Left cardiac atrium (tissue), 4 donors: ENCODE measurements around the gene TGM2. TPM values are rescaled to one million over a fixed set of nuclear protein-coding genes. Genes with fewer than 3 reads are reported as not detected.

Source experiments
- ATAC-seq, 2 donors: fragments of 200-7000 bp; cut with Tn5 transposase; one replicate each; pipeline ENCODE4 v1.9.1; 2020; ENCODE audit warnings: mild to moderate bottlenecking in 2 of 2, moderate library complexity in 2 of 2
- DNase-seq: peaks from one replicate; pipeline ENCODE4 v3.0.0-alpha.2; 2020
- intact Hi-C, 2 donors: fragments of 100-400 bp; cut with DNase I; formaldehyde crosslinking; loops; one replicate each; pipeline versions ENCODE4 v1.14.1 to v1.15.1; 2022 to 2023
- total RNA-seq, 2 donors: library from RNA; stranded (reverse); fragmentation: NEBNext Ultra II Directional; extraction: Animal tissue kit (Norgen Biotek cat#: 25700); gene quantifications; one replicate each; pipeline ENCODE4 v1.2.1, GENCODE V29; 2021
- donor health status: DM: no; HTN: yes; CAD: no.
- donor health status: DM: no; HTN: yes; CAD: no; lungs with severe emphysema.
- donor health status: DM: yes; HTN: yes; CAD: no.
- donor health status: Dilated cardiomyopathy.

The TGM2 gene
- total RNA-seq, 2 donors from 2014 or later, result 383 to 695 TPM

GRCh38 chr20:38093641-38094077 lies 71.4 kb downstream of the TGM2 start:
- intact Hi-C loops, result no loop called here
- ATAC-seq (no peak), DNase-seq (no peak)

GRCh38 chr20:38092915-38093314 lies 72.2 kb downstream of the TGM2 start:
- DNase-seq (no peak), ATAC-seq (no peak)
- intact Hi-C loops, result no loop called here

DNA sequence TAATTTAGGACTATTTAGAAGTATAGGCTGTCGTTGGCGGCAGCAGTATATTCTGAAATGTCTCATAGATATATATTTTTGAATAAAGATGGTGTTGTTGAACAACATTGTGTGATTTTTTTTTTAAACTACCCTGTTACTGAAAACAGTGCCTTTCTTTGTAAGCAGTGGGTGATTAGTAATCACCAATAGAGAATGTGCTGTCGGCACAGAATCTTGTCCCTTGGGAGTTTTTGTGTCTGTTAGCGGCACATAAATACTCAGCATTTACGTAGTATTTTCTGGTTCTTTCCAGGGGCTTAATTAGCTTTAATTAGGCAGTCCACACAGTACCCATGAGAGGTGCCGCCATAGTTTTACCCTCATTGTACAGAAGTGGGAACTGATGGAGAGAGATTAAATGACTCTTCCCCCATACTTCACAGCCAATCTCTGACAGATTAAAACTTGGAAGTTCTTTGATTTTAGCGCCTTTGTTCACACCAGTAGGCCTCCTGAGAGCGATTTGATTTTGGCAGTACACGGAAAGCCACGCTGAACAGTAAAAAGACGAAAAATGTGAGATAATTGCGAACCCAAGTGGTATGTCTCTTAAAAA lies 72.7 kb downstream of the TGM2 start:
- peak; percentile 25 to 35 for ATAC-seq
- intact Hi-C loops, result no loop called here
- no peak for DNase-seq

- peak; percentile 50 to 73 for ATAC-seq
- intact Hi-C loops, result no loop called here
- no peak for DNase-seq
Observed at GRCh38 chr20:38091441-38092216, 73.4 kb downstream of the TGM2 start.

GRCh38 chr20:38090061-38090460 lies 75.0 kb downstream of the TGM2 start:
- DNase-seq (no peak), ATAC-seq (no peak)
- intact Hi-C loops, result no loop called here

GRCh38 chr20:38089500-38089899 lies 75.6 kb downstream of the TGM2 start:
- intact Hi-C loops, result no loop called here
- DNase-seq (no peak), ATAC-seq (no peak)

DNA sequence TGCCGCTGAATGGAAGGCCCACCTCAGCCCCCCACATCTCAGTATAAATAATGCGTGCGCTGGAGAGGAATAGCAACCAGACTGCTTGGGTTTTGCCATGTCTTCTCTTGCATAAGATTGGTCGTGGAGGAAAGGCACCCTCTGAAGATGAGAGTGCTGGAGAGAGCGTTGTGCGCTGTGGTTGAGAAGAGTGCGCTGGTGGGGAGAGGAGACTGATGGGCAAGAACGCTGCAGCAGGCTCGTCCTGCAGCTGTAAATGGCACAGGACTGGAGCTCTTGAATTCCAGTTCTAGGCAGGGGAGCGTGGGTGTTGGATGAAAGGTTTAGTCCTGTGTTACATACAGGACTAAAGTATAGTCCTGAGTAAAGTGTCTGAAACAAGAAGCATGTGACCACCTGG lies 80.0 kb downstream of the TGM2 start:
- intact Hi-C loops, result no loop called here
- DNase-seq, result no peak
- ATAC-seq, result peak; percentile 32 to 41

DNA sequence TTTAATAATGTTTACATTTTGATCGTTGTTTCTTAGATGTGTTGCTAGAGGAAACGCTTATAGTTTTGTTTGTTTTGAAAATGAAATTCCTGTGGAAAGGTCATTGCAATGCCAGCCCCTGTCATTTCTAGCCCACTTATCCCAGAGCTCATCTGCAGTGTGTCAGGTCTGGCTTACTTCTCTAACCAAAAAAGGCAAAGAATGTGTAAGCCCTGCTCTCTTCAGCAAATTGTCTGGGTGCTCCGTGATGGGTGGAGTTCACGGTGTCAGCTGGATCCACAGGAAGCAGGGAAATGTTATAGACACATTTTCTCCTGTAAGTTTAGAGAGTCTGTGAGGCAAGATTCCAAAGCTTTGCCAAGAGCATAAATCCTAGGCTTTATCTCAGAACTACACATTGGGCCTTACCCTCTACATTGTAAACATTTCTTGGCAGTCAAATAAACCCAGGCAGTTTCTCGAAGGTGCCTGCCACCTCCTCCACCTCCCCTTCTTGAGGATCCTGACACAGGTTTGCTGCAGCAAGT lies 80.6 kb downstream of the TGM2 start:
- intact Hi-C loops, result no loop called here
- peak; percentile 88 to 89 for ATAC-seq
- no peak for DNase-seq

GRCh38 chr20:38083338-38084048 lies 81.6 kb downstream of the TGM2 start:
- ATAC-seq, result peak in 1 of 2 donors; percentile 75
- intact Hi-C loops, result no loop called here
- DNase-seq, result no peak

DNA sequence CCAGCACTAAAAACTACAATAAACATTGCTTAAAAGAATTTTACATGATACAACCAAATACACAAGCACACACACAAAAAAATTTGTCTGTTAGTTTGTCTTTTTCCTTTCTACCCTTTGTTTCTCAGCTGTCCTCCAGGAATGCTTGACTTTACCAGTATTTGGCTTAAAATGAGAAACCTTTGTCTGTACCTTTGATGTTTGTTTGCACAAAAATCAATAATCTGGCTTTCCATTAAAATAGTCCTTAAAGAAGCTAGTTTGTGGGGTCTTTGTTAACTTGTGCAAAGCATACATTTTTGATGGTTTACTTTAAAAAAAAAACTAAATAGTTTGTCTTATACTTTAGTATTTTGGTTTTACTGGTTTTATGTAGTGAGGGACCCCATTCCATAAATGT lies 82.2 kb downstream of the TGM2 start:
- DNase-seq (no peak), ATAC-seq (no peak)
- intact Hi-C loops, result no loop called here

DNA sequence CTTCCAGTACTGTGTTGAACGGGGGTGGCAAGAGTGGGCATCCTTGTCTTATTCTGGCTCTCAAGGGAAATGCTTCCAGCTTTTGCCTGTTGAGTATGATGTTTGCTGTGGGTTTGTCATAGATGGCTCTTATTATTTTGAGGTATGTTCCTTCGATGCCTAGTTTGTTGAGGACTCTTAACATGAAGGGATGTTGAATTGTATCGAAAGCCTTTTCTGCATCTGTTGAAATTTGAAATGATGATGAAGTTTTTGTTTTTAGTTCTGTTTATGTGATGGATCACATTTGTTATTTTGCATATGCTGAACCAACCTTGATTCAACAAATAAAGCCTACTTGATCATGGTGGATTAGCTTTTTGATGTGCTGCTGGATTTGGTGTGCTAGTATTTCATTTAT lies 83.5 kb downstream of the TGM2 start:
- intact Hi-C loops, result no loop called here
- DNase-seq, result no peak
- no peak for ATAC-seq

DNA sequence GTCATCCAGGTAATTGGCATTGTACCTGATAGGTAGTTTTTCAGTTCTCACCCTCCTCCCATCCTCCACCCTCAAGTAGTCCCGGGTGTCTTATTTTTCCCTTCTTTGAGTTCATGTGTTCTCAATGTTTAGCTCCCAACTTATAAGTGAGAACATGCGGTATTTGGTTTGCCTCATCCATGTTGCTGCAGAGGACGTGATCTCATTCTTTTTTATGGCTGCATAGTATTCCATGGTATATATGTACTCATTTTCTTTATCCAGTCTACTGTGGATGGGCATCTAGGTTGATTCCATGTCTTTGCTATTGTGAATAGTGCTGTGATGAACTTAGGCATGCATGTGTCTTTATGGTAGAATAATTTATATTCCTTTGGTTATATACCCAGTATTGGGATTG lies 85.7 kb downstream of the TGM2 start:
- ATAC-seq (no peak), DNase-seq (no peak)
- intact Hi-C loops, result no loop called here

- DNase-seq (no peak), ATAC-seq (no peak)
- intact Hi-C loops, result no loop called here
Observed at GRCh38 chr20:38078084-38078483, 87.0 kb downstream of the TGM2 start.

Other genes with a start within 250 kb of the TGM2 start
- 10 to 100 TPM; 11.6 to 11.9 TPM for gene TTI1, start 131.8 kb downstream of the TGM2 start, total RNA-seq
- gene RPRD1B, start 131.5 kb downstream of the TGM2 start, total RNA-seq, result 10 to 100 TPM; 78.6 to 86.4 TPM
- 1 to 10 TPM; 8.0 to 8.1 TPM for gene KIAA1755, start 95.5 kb upstream of the TGM2 start, total RNA-seq
- not detected for gene BPI, start 138.9 kb upstream of the TGM2 start, total RNA-seq
- 10 to 100 TPM in 1 of 2 donors, 1 to 10 TPM in 1; 9.0 to 14.5 TPM for gene LBP, start 181.2 kb upstream of the TGM2 start, total RNA-seq